Measurements from ENCODE around the gene PTPRN2.
"Not testable (repeated sequence)": the region's sequence is repeated elsewhere in the genome, so short reads cannot be mapped to it uniquely, and the experiment has no call there.

PTPRN2 gene

DNA sequence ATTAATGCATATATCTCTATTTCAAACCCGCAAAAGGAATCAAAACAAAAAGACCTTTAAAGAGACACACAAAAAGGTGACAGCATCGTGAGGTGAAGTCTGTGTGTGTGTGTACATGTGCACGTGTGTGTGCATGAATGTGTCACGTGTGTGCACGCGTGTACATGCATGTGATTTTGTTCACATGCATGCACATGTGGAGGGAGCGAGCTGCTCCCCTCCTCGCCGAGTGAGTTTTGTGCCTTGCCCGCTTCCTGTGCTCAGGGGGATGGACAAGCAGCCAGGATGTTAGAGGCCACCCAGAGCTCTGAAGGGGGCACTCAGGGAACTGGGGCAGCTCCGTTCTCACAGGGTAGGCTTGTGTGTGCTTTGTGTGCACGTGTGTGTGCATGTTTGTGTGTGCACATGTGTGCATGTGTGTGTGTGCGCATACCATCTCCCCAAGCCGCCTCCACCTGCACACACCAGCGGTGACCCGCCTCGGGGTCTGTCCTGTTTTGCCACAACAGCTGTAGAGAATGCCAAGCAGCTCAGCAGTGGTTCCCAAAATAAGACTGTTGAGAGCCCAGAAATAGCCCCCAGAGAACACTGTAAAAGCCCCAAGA is 191.2 kb downstream of the PTPRN2 start:
- DNase-seq, result no peak

DNA sequence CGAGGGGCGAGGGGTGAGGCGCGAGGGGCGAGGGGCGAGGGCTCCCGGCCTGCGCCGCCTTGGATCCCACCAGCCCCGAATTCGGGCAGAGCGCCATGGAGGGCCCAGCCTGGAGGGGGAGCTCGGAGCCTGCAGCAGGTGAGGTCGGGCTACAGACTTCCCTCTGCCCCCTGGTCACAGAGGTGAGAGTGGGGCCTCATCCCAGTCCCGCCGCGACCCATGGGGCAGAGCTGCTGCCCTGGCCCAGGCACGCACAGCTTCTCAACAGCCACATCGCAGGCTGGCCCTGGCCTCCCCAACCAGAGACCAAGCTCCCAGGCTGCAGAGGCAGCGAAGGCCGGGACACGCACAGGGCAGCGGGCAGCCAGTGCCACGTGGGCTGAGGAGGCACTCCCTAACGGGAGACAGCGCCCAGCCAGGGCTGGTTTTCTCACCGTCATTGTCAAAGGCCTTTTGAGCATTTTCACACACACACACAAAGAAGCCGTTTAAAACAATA is 191.8 kb downstream of the PTPRN2 start:
- no peak for DNase-seq

DNA sequence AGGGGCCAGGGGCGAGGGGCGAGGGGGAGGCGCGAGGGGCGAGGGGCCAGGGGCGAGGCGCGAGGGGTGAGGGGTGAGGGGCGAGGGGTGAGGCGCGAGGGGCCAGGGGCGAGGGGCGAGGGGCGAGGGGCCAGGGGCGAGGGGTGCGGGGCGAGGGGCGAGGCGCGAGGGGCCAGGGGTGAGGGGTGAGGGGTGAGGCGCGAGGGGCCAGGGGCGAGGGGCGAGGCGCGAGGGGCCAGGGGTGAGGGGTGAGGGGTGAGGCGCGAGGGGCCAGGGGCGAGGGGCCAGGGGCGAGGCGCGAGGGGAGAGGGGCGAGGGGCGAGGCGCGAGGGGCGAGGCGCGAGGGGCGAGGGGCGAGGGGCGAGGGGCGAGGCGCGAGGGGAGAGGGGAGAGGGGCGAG is 192.3 kb downstream of the PTPRN2 start:
- no peak for DNase-seq

DNA sequence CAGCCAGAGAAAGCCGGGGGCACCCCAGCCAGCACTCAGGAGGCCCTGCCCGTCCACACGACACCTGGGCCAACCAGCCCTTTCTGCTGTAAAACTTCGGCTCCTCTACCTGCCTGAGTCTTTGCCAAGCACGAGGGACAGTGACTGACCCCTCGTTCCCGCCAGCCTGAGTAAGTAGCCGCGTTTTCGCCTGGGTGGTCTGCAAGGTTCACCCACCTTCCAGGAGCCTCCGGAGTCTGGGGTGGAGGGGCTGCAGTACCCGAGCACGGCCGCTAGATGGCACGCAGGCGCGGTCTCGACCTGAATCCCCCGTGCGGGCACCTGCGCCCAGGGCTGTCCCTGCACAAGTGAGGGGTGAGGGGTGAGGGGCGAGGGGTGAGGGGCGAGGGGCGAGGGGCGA is 192.7 kb downstream of the PTPRN2 start:
- no peak for DNase-seq

DNA sequence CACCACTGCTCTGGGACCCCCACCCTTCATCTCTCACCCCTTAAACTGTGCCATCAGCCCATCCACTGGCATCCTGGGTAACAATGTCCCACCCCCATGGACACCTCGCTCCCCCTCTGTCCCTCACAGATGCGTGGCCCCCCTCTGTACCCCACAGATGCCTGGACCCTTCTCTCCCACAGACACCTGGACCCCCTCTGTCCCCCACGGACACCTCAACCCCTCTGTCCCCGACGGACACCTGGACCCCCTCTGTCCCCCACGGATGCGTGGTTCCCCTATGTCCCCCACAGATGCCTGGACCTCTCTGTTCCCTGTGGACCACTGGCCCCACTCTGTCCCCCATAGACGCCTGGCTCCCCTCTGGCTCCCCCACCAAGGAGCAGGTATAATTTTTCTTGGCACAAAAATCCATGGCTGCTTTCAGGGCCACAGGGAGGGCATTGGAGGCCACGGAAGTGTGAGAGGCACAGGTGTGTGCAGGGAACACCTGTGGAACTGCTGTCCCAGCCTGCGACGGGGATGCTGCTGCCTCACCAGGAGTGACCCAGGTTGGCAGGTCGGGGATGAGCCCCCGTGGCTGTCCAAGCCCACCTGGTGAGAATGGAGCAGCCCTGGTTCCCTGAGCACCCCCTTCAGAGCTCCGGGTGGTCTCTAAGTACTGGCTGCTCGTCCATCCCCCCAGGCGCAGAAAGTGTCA is 193.5 kb downstream of the PTPRN2 start:
- DNase-seq, result no peak

DNA sequence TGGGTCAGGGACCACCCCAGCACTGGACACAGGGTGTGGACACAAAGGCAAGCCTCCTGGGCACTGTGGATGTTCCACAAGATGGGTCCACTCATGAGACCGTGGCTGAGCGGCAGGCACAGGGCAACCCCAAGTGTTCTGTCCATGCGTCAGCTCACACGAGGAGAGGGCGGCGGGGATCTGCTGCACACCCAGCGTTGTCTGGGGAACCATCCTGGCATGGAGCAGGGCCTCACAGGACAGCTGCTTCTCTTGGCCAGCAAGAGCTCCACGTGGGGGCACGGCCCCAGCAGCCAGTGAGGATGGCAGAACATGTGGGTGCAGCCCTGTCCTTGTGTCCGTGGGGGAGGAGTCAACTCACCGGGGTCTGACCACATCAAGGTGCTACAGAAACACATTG is 195.4 kb downstream of the PTPRN2 start:
- DNase-seq, result no peak

DNA sequence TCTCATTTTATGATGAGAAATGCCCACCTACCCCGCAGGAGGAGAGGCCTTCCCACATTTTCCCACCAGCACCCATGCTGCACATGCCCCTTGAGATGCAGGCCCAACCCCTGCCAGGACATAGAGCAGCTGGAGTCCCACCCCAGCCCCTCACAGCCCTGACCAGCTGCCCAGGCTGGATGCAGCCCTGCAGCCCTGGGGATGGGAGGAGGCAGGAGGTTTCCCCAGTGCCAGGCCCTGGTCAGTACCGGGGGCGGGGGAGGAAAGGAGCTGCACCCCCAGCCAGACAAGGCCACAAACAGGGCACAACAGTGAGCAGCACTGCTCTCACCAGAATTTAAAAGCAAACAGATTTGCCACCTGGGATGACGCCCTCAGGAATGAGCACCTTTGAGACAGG is 196.1 kb downstream of the PTPRN2 start:
- no peak for DNase-seq

DNA sequence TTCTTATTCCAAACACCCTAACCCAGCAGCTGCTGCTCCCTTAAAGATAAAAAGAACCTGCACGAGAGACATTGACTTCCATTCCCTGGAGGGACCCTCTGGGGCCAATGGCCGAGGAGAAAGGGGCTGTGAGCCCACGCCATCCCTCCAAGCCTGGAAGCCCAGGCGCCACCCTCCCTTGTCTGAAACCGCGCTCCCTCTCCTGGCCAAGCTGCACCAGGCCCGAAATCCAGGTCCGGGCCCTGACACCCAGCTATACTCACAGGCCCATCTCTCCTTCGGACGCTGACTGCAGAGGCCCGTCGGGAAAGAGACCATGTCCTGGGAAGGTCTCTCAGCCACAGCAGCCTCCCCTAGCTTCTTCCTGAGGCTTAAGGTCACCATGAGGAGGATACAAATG is 196.5 kb downstream of the PTPRN2 start:
- no peak for DNase-seq

DNA sequence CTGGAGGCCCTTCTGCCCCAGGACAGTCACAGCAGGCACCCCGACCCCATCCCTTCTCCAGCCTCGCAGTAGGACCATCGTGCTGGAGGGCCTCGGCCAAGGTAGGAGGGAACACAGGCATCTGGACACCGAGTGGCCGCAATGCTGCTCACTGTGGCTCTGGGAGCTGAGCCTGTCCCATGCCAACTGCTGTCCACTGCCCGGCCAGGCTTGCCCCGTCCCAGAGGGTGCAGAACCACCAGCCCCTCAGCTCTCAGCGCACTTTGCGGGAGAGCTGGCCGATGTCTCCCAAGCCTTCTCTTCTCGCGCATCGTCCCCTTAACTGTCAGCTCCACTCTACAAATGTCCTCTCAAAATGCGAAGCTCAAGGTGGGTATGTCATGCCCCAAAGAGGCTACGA is 197.2 kb downstream of the PTPRN2 start:
- no peak for DNase-seq

DNA sequence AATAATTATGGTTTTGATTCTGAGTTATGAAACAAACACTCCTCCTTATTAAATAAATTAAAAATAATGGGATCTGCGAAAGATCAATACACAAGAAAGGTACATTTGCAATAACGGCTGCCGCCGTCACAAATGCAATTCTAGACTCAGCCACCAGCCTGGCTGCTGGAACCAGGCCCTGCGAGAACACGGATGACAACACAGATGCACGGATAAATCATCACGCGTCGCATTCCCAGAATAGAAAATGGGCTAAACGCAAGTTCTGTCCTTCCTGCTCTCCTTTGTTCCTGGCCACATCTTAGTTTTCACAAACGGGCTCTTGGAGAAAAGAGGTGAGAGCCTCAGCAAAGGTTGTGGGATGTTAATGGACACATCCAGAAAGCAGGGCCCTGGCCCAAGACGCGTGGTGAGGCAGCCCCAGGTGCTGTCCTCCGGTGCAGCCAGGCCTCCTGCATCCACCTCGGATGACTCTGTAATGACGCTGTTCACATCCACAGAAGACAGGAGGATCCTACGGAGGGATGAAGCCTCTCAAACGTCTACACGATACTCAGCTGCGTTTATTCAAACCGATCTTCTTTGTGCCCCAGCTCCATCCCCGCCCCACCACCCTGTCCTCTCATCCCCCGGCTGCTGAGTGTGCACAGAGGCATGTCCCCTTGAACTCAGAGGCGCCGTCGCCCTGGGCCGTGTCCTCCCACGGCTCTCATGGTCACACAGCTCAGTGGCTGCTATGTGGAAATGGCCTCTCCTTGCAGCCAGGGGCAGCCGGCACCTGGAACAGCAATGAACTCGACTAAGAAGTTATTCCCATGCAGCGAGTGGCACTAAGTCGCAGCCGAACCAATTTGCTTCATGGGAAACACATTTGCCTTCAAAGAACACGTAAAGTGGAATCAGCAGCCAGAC is 197.9 kb downstream of the PTPRN2 start:
- no peak for DNase-seq

DNA sequence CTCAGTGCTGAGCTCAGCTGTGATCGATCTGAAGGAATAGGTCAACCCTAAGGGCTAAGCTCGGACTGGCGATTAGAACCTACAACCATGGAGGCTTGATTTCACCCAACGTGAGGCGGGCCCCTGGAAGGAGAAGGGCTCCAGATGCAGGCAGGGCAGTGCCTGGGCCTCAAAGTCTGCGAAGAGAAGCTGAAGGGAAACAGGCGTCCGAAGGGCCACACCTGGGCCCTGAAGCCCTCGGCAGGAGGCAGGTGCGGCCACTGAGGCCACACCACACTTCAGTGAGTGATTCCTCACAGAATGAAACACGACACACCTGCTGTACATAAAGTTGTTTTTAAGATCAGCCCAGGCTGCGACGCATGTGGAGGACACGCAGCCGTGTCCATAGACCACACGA is 198.7 kb downstream of the PTPRN2 start:
- no peak for DNase-seq

DNA sequence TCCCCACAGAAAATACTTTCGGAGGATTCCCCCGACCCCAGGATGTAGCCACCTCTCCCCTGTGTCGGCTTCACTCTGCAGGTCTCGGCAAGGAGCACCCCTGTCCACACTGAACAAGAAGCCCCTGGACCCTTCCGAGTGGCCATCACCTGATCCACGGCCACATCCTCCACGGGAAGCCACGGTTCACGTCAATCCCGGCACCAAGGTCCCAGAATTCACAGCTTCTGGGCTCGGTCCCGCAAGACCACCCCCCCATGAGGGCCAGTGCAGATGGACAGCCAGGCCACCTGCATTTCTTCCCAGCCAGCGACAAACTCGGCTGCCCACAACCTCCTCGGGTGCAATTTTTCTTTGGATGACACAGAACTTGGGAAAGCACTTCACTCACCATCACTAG is 199.6 kb downstream of the PTPRN2 start:
- no peak for DNase-seq

DNA sequence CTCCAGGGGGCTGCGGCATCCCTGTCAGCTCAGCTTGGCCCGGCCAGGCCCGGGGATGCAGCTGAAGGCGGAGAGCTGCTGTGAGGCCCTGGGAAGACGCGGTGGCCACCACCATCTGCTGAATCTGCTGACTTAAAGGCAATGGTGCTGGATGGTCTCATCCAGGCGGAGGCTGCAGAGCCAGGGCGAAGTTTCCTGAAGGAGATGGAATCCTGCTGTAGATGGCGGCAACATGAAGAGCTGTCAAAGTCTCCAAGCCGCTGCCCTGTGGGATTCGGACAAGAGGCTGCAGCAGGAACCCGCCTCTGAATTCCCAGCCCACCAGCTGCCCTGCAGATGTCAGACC is 200.1 kb downstream of the PTPRN2 start:
- no peak for DNase-seq

DNA sequence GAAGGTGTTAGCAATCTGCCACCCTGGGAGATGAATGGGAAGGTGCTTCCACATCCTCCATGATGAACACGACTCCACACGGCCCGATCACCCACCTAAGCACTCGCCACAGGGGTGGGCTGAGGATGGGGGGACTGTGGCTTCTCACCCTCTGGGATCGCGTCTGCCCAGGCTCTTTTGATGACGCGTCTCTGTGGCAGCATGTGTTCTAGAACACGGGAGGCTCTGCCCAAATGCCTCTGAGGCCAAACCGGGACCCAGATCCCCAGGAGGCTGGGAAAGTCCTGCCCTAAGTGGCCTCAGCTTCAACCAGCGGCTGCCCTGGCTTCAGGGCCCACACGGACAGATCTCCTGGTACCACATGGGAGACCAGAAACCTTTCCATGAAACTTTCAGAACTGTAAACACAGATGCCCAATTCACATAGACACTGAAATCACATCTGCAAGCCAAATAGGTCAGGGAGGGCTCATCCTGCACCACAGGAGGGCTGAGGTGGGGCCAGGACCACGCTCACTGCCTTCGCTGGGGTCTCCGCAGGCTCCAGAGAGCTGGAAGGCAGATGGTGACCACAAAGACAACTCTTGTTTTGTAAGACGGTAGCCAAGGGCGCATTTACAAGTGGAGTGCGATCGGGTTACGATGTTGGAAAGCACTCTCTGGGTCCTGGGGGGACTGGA is 200.6 kb downstream of the PTPRN2 start:
- no peak for DNase-seq

DNA sequence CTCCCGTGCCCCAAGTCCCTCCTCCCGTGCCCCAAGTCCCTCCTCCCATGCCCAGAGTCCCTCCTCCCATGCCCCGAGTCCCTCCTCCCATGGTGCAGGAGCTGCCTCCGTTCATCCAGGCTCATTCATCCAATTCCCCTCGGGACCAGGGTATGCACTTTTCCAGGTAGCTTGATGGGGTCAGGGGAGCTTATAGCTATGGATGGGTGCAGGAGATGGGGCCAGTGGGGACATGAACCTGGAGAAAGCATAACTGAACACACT is 201.3 kb downstream of the PTPRN2 start:
- no peak for DNase-seq

DNA sequence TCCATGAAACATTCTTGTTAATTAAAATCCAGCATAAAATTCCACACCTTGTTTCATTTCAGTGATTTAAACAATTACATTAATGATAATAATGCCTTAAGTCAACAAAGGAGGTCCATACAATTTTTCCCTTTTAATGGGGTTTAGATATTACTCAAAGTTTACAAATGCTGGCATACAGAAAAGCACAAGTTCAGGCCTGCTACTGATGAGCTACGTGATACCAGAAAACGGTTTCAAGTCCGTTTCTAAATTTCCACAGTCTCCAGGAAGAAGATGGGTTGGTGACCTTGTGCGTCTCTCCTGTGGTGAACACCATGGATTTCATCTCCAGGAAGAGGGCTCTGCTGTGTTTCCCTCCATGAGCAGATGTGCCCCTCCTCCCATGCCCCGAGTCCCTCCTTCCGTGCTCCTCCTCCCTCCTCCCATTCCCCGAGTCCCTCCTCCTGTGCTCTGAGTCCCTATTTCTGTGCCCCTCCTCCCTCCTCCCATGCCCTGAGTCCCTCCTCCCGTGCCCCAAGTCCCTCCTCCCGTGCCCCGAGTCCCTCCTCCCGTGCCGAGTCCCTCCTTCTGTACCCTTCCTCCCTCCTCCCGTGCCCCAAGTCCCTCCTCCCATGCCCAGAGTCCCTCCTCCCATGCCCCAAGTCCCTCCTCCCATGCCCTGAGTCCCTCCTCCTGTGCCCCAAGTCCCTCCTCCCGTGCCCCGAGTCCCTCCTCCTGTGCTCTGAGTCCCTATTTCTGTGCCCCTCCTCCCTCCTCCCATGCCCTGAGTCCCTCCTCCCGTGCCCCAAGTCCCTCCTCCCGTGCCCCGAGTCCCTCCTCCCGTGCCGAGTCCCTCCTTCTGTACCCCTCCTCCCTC is 201.9 kb downstream of the PTPRN2 start:
- DNase-seq, result not testable (repeated sequence)

DNA sequence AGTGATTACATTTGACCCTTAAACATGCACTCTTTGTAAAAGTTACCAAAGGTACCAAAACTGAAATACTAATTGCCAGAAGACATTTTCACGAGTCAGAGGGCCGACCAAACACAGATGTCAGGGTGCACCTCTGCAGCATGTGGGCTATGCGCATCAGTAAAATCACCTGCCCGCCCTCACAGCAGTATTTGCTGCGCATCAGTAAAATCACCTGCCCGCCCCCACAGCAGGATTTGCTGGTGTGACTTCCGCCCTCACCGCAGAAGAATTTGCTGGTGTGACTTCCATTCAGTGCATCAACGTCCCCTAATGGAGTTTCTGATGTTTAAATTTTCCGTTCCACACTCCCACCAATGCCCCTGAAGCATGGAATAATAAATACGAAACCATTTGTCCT is 202.9 kb downstream of the PTPRN2 start:
- DNase-seq, result no peak

DNA sequence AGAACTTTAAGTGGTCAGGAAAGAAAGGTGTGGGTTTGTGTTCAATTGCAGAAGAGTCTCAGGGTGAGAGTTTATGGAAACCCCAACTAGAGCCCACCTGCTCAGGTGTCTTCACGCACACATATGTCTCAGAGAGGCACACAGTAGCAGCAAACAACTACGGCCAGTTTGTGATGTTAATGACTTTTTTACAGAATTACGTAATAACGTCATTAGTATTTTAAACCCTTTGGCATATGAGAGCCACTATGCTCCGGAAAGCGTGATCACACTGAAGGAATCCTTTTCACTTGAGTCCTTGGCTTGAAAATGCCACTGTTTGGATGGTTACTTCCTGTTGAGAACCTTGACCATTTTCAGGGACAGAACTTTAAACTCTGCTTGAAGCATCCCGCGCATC is 204.0 kb downstream of the PTPRN2 start:
- DNase-seq, result no peak

DNA sequence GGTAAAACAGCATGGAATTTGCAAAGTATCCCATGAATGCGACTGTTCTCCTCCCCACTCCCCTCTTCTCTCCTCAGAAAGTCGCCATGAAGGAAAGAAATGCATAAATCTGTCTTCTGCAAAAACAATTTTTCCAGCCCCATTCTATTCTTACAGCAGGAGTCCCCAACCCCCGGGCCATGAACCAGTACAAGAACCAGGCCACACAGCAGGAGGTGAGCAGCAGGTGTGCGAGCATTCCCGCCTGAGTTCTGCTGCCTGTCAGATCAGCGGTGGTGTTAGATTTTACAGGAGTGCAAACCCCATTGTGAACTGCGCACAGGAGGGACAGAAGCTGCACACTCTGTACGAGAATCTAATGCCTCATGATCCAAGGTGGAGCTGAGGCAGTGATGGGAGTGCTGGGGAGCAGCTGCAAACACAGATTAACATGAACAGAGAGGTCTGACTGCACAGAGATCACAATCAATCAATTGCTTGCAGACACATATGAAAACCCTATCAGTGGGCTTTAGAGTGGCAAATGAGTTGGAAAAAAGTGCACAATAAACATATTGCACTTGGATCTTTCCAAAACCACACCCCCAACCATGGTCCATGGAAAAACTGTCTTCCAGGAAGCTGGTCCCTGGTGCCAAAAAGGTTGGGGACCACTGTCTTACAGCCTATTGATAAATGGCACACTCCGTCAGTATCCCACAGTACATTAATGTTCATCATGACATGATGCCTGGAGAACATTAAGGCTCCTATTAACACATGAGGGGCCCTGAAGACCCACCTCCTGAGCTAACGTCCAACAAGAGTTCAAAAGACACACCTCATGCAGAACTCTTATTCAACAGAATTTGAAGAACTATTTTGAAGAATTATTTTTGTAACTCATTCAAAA is 205.0 kb downstream of the PTPRN2 start:
- DNase-seq, result no peak

DNA sequence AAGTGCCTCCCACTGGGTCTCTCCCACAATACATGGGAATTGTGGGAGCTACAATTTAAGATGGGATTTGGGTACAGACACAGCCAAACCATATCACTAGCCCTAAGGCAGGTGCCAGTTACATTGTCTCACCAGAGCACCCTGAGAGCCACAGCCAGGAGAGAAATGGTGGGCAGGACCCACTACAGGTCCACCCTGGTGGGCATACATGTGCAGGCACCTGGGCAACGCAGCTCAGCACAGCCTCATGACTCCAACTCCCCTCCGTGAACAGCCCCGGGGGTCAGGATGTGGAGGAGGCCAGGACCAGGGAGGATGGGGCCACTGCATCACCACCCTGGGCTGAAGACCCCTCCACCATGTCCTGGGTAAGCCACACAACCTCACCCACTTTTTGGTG is 205.7 kb downstream of the PTPRN2 start:
- no peak for DNase-seq

DNA sequence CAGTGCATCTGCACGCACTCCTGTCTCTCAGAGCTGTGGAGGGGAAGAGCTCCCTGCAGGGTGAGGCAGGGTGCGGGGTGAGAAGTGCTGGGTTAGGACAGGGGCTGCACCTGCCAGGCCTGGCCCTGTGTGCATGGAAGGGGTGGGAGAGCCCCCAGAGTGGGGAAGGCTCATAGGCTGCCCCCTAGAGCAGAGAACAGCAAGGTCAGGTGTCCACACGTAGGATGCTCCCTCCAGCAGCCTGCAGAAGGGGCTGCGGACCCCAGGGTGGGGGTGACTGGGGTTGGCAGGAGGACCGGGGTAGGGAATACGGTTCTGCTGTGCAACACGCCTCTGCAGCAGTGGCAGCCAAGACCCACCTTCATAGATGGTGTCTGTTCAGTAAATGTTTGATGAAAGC is 208.6 kb downstream of the PTPRN2 start:
- no peak for DNase-seq
